Astrocyte (in vitro differentiated cells and primary cell): ENCODE results near the gene FLII. TPM values are rescaled to one million over a fixed set of nuclear protein-coding genes. Genes with fewer than 3 reads are reported as not detected.
A peak's percentile ranks its signal among the peaks of the same experiment; 100 is the strongest.

ENCODE experiments used
- DNase-seq: peaks from one replicate; pipeline ENCODE4 v3.0.0-alpha.2; 2010; ENCODE audit warnings: low read depth
- FAIRE-seq: peaks from 2 replicates; lab custom pipeline; 2011; peaks lifted over from hg19 to GRCh38; lab: Jason Lieb, UNC
- H2AFZ ChIP-seq: 2 replicates; pipeline ENCODE4 v1.6.0; 2012; ENCODE audit warnings: low read depth, low read length, inconsistent platforms
- H3K27ac ChIP-seq: 2 replicates; pipeline ENCODE4 v1.5.1; 2011; ENCODE audit warnings: low read depth, low read length, inconsistent platforms
- H3K27me3 ChIP-seq: 2 replicates; pipeline ENCODE4 v1.6.0; 2011; ENCODE audit warnings: low read length, inconsistent platforms; ENCODE audit not compliant: insufficient read depth
- H3K36me3 ChIP-seq: 2 replicates; pipeline ENCODE4 v1.5.1; 2011; ENCODE audit warnings: low read length, inconsistent platforms; ENCODE audit not compliant: insufficient read depth
- H3K4me1 ChIP-seq: 2 replicates; pipeline ENCODE4 v1.5.1; 2011; ENCODE audit warnings: low read length, inconsistent platforms; ENCODE audit not compliant: insufficient read depth
- H3K4me2 ChIP-seq: 2 replicates; pipeline ENCODE4 v1.6.0; 2012; ENCODE audit warnings: low read length, inconsistent platforms
- H3K4me3 ChIP-seq: 2 replicates; pipeline ENCODE4 v1.5.1; 2011; ENCODE audit warnings: low read depth, mild to moderate bottlenecking, low read length, inconsistent platforms; ENCODE audit not compliant: insufficient read depth
- H3K79me2 ChIP-seq: 2 replicates; pipeline ENCODE4 v1.6.0; 2012; ENCODE audit warnings: mild to moderate bottlenecking, low read length, inconsistent platforms; ENCODE audit not compliant: insufficient read depth
- H3K9ac ChIP-seq: 2 replicates; pipeline ENCODE4 v1.6.0; 2012; ENCODE audit warnings: mild to moderate bottlenecking, low read length, inconsistent platforms
- H3K9me3 ChIP-seq: 2 replicates; pipeline ENCODE4 v1.5.1; 2012; ENCODE audit warnings: low read depth, mild to moderate bottlenecking, low read length, inconsistent platforms; ENCODE audit not compliant: insufficient read depth
- H4K20me1 ChIP-seq: 2 replicates; pipeline ENCODE4 v1.6.0; 2012; ENCODE audit warnings: low read length, inconsistent platforms; ENCODE audit not compliant: insufficient read depth
- H3K27ac Mint-ChIP-seq: one replicate; pipeline ENCODE4 v1.8.0; 2021; ENCODE audit warnings: mild to moderate bottlenecking, mixed read lengths; ENCODE audit not compliant: unreplicated experiment
- H3K27me3 Mint-ChIP-seq: one replicate; pipeline ENCODE4 v1.8.0; 2021; ENCODE audit warnings: low read depth, mixed read lengths; ENCODE audit not compliant: unreplicated experiment
- H3K36me3 Mint-ChIP-seq: one replicate; pipeline ENCODE4 v1.8.0; 2021; ENCODE audit warnings: low read depth, mixed read lengths; ENCODE audit not compliant: unreplicated experiment
- H3K4me1 Mint-ChIP-seq: one replicate; pipeline ENCODE4 v1.8.0; 2021; ENCODE audit warnings: low read depth, mixed read lengths; ENCODE audit not compliant: unreplicated experiment
- H3K4me3 Mint-ChIP-seq: one replicate; pipeline ENCODE4 v1.8.0; 2021; ENCODE audit warnings: mild to moderate bottlenecking, moderate library complexity, mixed read lengths; ENCODE audit not compliant: unreplicated experiment
- H3K9me3 Mint-ChIP-seq: one replicate; pipeline ENCODE4 v1.8.0; 2021; ENCODE audit warnings: mild to moderate bottlenecking, mixed read lengths; ENCODE audit not compliant: unreplicated experiment
- EZH2 ChIP-seq: IDR thresholded peaks from 2 replicates; pipeline ENCODE4 v1.6.1; 2012; ENCODE audit warnings: mild to moderate bottlenecking, low read length, inconsistent platforms; ENCODE audit not compliant: insufficient read depth
- total RNA-seq: library from RNA; stranded (reverse); gene quantifications from 2 replicates; pipeline ENCODE4 v1.2.1, GENCODE V29; 2021
- TF ChIP-seq, protein P1 (sequence below): IDR thresholded peaks from 2 replicates; pipeline ENCODE4 v1.5.1; 2011; ENCODE audit warnings: low read depth, mild to moderate bottlenecking, inconsistent platforms, low read length, moderate library complexity; ENCODE audit not compliant: insufficient read depth

FLII gene
- total RNA-seq, 1 donor from 2014 or later: 257 TPM

DNA sequence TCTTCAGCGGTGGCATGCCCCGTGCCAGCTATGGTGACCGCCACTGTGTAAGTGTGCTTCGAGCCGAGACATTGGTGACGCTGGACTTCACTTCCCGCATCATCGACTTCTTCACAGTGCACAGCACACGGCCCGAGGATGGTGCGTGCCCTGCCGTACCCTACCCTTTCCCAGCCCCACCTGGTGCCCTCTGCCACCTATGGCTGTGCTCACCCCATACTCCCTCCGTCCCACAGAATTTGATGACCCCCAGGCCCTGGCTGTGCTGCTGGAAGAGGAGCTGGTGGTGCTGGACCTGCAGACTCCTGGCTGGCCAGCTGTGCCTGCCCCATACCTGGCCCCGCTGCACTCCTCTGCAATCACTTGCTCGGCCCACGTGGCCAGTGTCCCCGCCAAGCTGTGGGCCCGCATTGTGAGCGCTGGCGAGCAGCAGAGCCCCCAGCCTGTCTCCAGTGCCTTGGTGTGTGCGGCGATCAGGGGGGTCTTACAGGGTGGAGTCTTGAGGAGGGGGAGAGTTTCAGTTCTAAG, 23.6 kb downstream of the FLII start:
- Mint-ChIP-seq H3K9me3 (no peaks in the 10 kb centered on the region), H3K4me3 (no peak overlapping the region), H3K36me3 (peaks cover 14% of the 10 kb centered on the region), H3K4me1 (peaks cover 6% of the 10 kb centered on the region), H3K27ac (no peak overlapping the region), H3K27me3 (no peaks in the 10 kb centered on the region)
- FAIRE-seq: no peak
- Histone ChIP-seq H3K79me2 (peaks cover 22% of the 10 kb centered on the region), H4K20me1 (peaks cover 41% of the 10 kb centered on the region), H3K9me3 (no peaks in the 10 kb centered on the region), H3K36me3 (no peaks in the 10 kb centered on the region), H3K4me3 (no peak overlapping the region), H3K4me2 (peak overlapping the region; percentile 80), H3K27ac (peak overlapping the region; percentile 79), H3K4me1 (peaks cover 17% of the 10 kb centered on the region), H3K9ac (peak overlapping the region; percentile 75), H3K27me3 (no peaks in the 10 kb centered on the region), H2AFZ (no peak overlapping the region)
- TF ChIP-seq EZH2: no peak
- TF ChIP-seq, protein P1, sequence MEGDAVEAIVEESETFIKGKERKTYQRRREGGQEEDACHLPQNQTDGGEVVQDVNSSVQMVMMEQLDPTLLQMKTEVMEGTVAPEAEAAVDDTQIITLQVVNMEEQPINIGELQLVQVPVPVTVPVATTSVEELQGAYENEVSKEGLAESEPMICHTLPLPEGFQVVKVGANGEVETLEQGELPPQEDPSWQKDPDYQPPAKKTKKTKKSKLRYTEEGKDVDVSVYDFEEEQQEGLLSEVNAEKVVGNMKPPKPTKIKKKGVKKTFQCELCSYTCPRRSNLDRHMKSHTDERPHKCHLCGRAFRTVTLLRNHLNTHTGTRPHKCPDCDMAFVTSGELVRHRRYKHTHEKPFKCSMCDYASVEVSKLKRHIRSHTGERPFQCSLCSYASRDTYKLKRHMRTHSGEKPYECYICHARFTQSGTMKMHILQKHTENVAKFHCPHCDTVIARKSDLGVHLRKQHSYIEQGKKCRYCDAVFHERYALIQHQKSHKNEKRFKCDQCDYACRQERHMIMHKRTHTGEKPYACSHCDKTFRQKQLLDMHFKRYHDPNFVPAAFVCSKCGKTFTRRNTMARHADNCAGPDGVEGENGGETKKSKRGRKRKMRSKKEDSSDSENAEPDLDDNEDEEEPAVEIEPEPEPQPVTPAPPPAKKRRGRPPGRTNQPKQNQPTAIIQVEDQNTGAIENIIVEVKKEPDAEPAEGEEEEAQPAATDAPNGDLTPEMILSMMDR: no peak
- no peak for DNase-seq

GRCh38 chr17:18233803-18234518, 24.6 kb downstream of the FLII start:
- Histone ChIP-seq H3K9me3 (no peaks in the 10 kb centered on the region), H3K27ac (no peak overlapping the region), H3K4me2 (no peak overlapping the region), H3K36me3 (no peaks in the 10 kb centered on the region), H3K79me2 (peaks cover 32% of the 10 kb centered on the region), H4K20me1 (peaks cover 46% of the 10 kb centered on the region), H3K27me3 (no peaks in the 10 kb centered on the region), H3K4me3 (no peak overlapping the region), H2AFZ (no peak overlapping the region), H3K9ac (no peak overlapping the region), H3K4me1 (peaks cover 17% of the 10 kb centered on the region)
- Mint-ChIP-seq H3K27me3 (no peaks in the 10 kb centered on the region), H3K36me3 (peaks cover 9% of the 10 kb centered on the region), H3K9me3 (no peaks in the 10 kb centered on the region), H3K4me1 (peaks cover 6% of the 10 kb centered on the region), H3K27ac (no peak overlapping the region), H3K4me3 (no peak overlapping the region)
- TF ChIP-seq, protein P1: no peak
- TF ChIP-seq EZH2: no peak
- FAIRE-seq (no peak), DNase-seq (no peak)

DNA sequence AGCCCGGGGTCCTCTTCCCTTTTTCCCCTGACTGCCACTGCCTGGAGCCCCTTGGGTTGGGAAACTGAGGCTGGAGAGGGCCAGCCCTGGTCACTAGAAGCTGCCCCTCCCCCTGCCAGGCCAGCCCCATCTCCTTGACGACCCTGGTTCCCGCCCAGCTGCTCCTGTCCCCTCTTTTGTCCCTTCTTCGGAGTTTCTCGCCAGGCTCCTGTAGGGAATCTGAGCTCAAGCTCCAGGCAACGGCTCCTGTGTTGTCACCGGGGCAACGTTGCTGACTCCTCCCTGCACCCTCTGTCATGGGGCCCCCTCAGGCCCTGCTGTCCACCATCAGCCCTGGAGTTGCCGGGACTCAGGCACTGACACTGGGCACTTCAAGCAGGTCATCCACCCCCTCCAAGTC, 27.4 kb downstream of the FLII start:
- no peak overlapping the region for H3K9ac ChIP-seq
- TF ChIP-seq, protein P1: no peak
- no peak for TF ChIP-seq EZH2
- FAIRE-seq (no peak), DNase-seq (no peak)
- no peaks in the 10 kb centered on the region for H3K36me3 ChIP-seq
- Mint-ChIP-seq H3K36me3 (no peaks in the 10 kb centered on the region), H3K4me3 (no peak overlapping the region), H3K27me3 (no peaks in the 10 kb centered on the region), H3K9me3 (no peaks in the 10 kb centered on the region), H3K27ac (no peak overlapping the region), H3K4me1 (peaks cover 7% of the 10 kb centered on the region)
- no peak overlapping the region for H3K27ac ChIP-seq
- H2AFZ ChIP-seq: no peak overlapping the region
- H3K79me2 ChIP-seq: peaks cover 60% of the 10 kb centered on the region
- H3K27me3 ChIP-seq: no peaks in the 10 kb centered on the region
- H3K4me2 ChIP-seq: no peak overlapping the region
- peaks cover 21% of the 10 kb centered on the region for H3K4me1 ChIP-seq
- no peak overlapping the region for H3K4me3 ChIP-seq
- H3K9me3 ChIP-seq: no peaks in the 10 kb centered on the region
- peaks cover 74% of the 10 kb centered on the region for H4K20me1 ChIP-seq
